Calu3 (cell line): ENCODE results near the gene LOXL3. TPM values are rescaled to one million over a fixed set of nuclear protein-coding genes. Genes with fewer than 3 reads are reported as not detected.

ENCODE experiments used
- BruUV-seq: library from RNA; stranded (reverse); fragments of 400-500 nt; replicated peaks from 2 replicates; lab custom pipeline; 2021; lab: Mats Ljungman, UMichigan
- CTCF ChIA-PET: fragments of 300-600 bp; sonication (Branson Sonifier 250); formaldehyde crosslinking; loops from one replicate; lab custom pipeline; 2022; ENCODE audit warnings: antibody characterized with exemption; lab: Charles Lee
- DNase-seq: peaks from one replicate; pipeline ENCODE4 v3.0.0; 2022
- H3K27ac Mint-ChIP-seq: one replicate; pipeline ENCODE4 v1.8.0; 2022; ENCODE audit warnings: mixed read lengths; ENCODE audit not compliant: unreplicated experiment
- H3K27me3 Mint-ChIP-seq: one replicate; pipeline ENCODE4 v1.8.0; 2022; ENCODE audit warnings: mixed read lengths; ENCODE audit not compliant: unreplicated experiment
- H3K36me3 Mint-ChIP-seq: one replicate; pipeline ENCODE4 v1.8.0; 2022; ENCODE audit warnings: mild to moderate bottlenecking, moderate library complexity, mixed read lengths; ENCODE audit not compliant: insufficient read depth, unreplicated experiment
- H3K4me1 Mint-ChIP-seq: one replicate; pipeline ENCODE4 v1.8.0; 2022; ENCODE audit warnings: mild to moderate bottlenecking, low read depth, mixed read lengths; ENCODE audit not compliant: unreplicated experiment
- H3K4me3 Mint-ChIP-seq: one replicate; pipeline ENCODE4 v1.8.0; 2022; ENCODE audit warnings: mild to moderate bottlenecking, low read depth, moderate library complexity, mixed read lengths; ENCODE audit not compliant: unreplicated experiment
- H3K9me3 Mint-ChIP-seq: one replicate; pipeline ENCODE4 v1.8.0; 2022; ENCODE audit warnings: low read depth, mixed read lengths; ENCODE audit not compliant: unreplicated experiment
- intact Hi-C: fragments of 100-400 bp; cut with micrococcal nuclease; formaldehyde crosslinking; loops from one replicate; pipeline ENCODE4 v1.10.0; 2022; ENCODE audit not compliant: unreplicated experiment
- total RNA-seq: library from RNA; stranded (reverse); gene quantifications from 2 replicates; pipeline ENCODE4 v1.2.3, GENCODE V29; 2022
- TF ChIP-seq, protein P1 (sequence below): fragments of 200-600 bp; IDR thresholded peaks from one replicate; pipeline ENCODE4 v1.8.0; 2022; ENCODE audit warnings: antibody characterized with exemption; ENCODE audit not compliant: unreplicated experiment

LOXL3 gene
- total RNA-seq, 1 experiment from 2014 or later = 1.2 TPM

DNA sequence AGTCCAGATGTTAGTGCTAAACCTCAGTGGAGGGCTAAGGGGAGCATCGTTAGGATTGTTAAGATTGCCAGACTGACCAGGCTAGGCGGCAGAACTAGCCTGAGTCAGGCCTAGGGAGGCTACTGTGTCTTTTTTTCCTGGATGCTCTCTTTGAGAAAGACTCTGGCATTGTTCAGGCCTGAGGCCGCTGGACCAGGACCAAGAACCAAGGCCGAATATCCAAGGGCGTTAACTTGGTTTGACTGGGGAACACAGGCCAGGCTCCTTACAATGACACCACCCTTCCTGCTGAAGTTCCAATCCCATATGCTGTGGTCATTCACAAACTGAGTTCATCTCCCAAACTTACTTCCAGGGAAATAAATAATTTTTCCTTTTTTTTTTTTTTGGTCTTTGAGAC, 13.5 kb downstream of the LOXL3 start:
- Mint-ChIP-seq H3K27me3 (peaks cover 40% of the 10 kb centered on the region), H3K4me1 (no peaks in the 10 kb centered on the region), H3K36me3 (no peaks in the 10 kb centered on the region), H3K27ac (no peak overlapping the region), H3K9me3 (no peaks in the 10 kb centered on the region), H3K4me3 (no peak overlapping the region)
- CTCF ChIA-PET = no interaction called here
- no peak for DNase-seq
- no TSS peak for BruUV-seq
- intact Hi-C loops = no loop called here
- TF ChIP-seq, protein P1, sequence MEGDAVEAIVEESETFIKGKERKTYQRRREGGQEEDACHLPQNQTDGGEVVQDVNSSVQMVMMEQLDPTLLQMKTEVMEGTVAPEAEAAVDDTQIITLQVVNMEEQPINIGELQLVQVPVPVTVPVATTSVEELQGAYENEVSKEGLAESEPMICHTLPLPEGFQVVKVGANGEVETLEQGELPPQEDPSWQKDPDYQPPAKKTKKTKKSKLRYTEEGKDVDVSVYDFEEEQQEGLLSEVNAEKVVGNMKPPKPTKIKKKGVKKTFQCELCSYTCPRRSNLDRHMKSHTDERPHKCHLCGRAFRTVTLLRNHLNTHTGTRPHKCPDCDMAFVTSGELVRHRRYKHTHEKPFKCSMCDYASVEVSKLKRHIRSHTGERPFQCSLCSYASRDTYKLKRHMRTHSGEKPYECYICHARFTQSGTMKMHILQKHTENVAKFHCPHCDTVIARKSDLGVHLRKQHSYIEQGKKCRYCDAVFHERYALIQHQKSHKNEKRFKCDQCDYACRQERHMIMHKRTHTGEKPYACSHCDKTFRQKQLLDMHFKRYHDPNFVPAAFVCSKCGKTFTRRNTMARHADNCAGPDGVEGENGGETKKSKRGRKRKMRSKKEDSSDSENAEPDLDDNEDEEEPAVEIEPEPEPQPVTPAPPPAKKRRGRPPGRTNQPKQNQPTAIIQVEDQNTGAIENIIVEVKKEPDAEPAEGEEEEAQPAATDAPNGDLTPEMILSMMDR = no peak

DNA sequence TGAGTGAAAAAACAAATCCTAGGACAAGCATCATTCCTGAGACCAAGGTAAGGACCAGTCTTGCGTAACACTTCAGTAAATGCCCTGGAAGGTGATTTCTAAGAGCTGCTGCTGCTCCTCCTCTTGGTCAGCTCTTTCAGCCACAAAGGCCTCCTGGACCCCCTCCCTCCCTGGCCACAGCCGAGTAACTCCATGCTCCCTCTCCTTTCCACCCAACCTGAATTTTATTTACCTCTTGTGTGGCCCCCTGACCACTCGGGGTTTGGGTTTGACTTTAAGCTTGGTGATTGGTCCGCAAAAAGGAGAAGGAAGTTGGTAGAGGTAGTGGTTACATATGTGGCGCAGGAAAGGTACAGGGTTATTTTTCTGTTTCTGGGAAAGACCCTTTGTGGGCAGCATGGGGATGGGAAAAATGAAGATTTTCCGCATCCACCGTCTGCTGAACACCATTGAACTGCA, 14.8 kb downstream of the LOXL3 start:
- Mint-ChIP-seq H3K27ac (no peak overlapping the region), H3K27me3 (peaks cover 40% of the 10 kb centered on the region), H3K36me3 (peaks cover 1% of the 10 kb centered on the region), H3K4me1 (no peaks in the 10 kb centered on the region), H3K4me3 (no peak overlapping the region), H3K9me3 (no peaks in the 10 kb centered on the region)
- no peak for DNase-seq
- intact Hi-C loops = loop anchor here (10.0 kb wide), 1 partner anchor 204 kb away; no protein-coding TSS in a partner anchor
- TF ChIP-seq, protein P1 = no peak
- no TSS peak for BruUV-seq
- CTCF ChIA-PET = no interaction called here

DNA sequence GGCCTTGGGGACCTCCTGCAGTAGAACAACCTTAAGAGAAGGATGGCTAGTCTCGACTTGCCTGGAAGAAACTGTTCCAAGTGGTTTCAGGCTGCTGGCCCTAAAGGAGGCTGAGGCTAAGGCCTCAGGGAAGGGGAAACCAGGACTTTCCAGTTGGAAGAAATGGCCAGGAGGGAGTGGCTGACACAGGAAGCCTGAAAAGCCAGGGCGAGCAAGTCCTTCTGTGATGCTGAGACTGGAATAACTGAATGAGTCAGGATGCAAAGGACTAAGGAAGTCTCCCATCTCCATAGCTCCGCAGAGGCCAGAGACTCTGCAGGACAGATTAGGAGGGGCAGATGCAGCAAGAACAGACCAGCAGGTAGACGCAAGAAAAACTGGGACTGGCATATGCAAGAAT, 16.6 kb downstream of the LOXL3 start:
- TF ChIP-seq, protein P1 = no peak
- BruUV-seq = no TSS peak
- H3K36me3 Mint-ChIP-seq = peaks cover 5% of the 10 kb centered on the region
- intact Hi-C loops = loop anchor here (10.0 kb wide), 1 partner anchor 202 kb away; no protein-coding TSS in a partner anchor
- no peaks in the 10 kb centered on the region for H3K9me3 Mint-ChIP-seq
- DNase-seq = no peak
- no peak overlapping the region for H3K4me3 Mint-ChIP-seq
- CTCF ChIA-PET = no interaction called here
- no peak overlapping the region for H3K27ac Mint-ChIP-seq
- peaks cover 4% of the 10 kb centered on the region for H3K4me1 Mint-ChIP-seq
- peaks cover 40% of the 10 kb centered on the region for H3K27me3 Mint-ChIP-seq

DNA sequence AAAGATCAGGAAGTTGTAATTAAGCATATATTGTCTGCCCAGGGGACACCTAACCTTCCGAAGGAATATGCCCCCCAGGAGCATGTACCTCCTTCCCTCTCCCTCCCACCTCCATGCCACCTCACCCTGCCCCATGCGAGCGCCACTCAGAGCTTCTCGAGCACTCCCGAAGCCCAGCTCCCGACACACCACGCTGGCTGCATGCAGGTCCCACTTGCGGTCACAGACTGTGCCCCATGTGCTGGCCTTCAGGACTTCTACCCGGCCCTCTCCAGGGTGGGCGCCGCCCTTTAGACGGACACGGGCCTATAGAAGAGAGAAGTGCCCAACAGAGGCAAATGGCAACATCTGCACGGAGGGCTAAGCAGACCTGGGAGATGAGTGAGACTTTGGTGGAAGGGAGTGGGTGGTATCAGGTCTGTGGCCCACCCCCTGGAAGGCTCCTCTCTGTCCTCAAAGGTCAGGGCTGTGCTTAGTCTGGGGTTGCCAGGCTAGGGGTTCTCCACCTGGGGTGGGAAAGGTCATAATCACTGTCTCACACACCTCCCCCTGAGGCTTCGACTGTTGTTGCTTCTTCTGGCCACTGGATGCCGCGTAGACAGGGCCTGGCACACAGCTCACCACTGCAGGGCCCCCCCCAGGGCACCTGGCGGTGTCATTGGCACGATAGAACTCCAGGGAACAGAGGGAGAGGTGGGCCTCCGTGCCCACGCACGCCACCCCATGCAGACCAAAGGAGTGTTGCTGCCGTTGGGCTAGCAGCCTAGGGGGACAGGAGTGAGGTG, 17.4 kb downstream of the LOXL3 start:
- Mint-ChIP-seq H3K4me1 (peaks cover 9% of the 10 kb centered on the region), H3K36me3 (peaks cover 5% of the 10 kb centered on the region), H3K27ac (no peak overlapping the region), H3K27me3 (peaks cover 40% of the 10 kb centered on the region), H3K4me3 (no peak overlapping the region), H3K9me3 (no peaks in the 10 kb centered on the region)
- TF ChIP-seq, protein P1 = no peak
- DNase-seq = no peak
- intact Hi-C loops = loop anchor here (10.0 kb wide), 1 partner anchor 202 kb away; no protein-coding TSS in a partner anchor
- BruUV-seq = no TSS peak
- CTCF ChIA-PET = interaction anchor here (0.5 kb wide), 1 partner anchor 29 kb away, joined by 5 read pairs; the partner anchor contains the start of gene PCGF1
